GM21526 (cell line): ENCODE results near the gene UBAC2.

Experiments used
- ATAC-seq: cut with Tn5 transposase; IDR thresholded peaks from one replicate; pipeline ENCODE4 v1.9.1; 2021; ENCODE audit warnings: moderate library complexity; ENCODE audit not compliant: unreplicated experiment, low FRiP score

UBAC2 gene

DNA sequence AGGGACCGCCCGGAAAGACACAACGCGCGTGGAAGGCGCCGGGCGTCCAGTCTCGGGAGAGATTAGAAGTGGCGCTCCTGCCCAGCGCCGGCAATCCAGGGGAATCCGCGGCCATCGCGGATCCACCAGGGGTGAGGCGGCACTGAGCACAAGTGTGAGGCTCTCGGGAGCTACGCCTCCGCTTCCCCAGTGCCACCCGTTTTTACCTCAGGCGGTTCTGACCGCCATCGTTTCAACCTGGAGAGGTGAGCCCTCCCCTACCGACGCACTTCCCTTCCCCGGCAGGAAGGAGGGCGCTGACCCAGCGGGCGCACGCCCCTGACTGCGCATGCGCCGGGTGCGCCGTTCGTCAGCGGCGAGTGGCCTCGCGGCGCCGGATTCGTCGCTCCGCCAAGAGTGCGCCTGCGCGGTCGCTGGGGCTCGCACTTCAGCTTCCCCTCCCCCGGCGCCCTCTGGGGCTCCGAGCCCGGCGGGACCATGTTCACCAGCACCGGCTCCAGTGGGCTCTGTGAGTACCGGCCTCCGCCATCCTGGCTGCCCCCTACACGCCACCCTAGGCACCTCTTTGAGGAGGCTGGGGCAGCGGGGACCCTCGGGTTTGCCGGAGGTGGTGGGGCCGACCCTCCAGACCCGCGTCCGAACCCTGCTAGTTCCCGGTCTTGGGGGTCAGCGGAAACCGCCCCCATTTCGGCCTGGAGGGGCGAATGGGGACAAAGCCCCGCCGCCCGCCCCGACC, at the start of gene UBAC2:
TSS of gene UBAC2 (plus strand) at position 423 of the 736 bp plus-strand sequence. CDS start at position 478, 55 bp downstream.
- peak; percentile 67 for ATAC-seq

DNA sequence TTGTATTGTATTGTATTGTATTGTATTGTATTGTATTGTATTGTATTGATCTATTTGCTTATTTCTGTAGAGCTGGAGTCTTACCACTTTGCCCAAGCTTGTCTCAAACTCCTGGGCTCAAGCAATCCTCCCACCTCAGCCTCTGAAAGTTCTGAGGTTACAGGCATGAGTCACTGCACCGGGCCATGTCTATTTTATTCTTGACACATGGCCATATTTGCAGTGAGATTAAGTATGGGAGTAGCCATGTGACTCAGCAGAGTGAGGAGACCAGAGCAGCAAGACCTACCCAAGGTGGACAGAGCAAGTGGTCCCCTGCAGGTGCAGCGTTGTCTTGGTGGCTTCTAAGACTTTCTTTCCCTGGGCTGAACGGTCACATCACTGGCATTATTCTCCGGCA, 49.1 kb upstream of the UBAC2 start:
- peak; percentile 85 for ATAC-seq

GRCh38 chr13:99153219-99153618, 47.4 kb upstream of the UBAC2 start:
- no peak for ATAC-seq

- ATAC-seq, result no peak
Measured at GRCh38 chr13:99154064-99154463, 46.6 kb upstream of the UBAC2 start.

- no peak for ATAC-seq
Measured at GRCh38 chr13:99155821-99156220, 44.8 kb upstream of the UBAC2 start.

DNA sequence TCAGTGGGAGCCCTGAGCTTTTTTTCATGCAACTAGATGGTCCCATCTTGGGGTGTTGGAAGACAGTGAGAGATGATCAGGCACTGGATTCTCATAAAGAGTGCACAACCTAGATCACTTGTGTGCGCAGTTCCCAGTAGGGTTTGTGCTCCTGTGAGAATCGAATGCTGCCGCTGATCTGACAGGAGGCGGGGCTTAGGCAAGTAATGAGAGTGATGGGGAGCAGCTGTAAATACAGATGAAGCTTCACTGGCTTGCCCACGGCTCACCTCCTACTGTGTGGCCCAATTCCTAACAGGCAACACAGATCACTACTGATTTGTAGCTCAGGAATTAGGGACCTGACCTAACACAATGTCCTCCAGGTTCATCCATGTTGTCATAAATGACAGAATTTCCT, 43.6 kb upstream of the UBAC2 start:
- no peak for ATAC-seq

DNA sequence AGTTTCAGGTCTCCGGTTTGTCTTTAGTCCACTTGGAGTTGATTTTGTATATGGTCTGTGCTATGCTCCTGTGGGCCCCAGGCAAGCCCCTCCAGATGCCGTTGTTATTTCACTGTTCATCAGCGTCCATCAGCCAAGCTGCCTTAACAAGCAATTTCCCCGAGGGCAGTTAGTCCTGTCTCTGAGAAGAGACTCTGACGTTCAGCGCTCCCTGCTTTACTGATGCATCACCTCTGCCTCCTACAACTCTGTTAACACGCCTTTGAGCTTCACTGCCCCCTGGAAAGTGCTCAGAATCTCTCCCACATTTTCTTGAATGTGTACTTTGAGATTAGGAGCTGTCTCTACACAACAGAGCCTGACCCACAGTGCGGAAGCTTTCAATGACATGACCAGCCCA, 41.8 kb upstream of the UBAC2 start:
- no peak for ATAC-seq

- no peak for ATAC-seq
Measured at GRCh38 chr13:99159331-99160061, 41.2 kb upstream of the UBAC2 start.

GRCh38 chr13:99160415-99160814, 40.2 kb upstream of the UBAC2 start:
- no peak for ATAC-seq

DNA sequence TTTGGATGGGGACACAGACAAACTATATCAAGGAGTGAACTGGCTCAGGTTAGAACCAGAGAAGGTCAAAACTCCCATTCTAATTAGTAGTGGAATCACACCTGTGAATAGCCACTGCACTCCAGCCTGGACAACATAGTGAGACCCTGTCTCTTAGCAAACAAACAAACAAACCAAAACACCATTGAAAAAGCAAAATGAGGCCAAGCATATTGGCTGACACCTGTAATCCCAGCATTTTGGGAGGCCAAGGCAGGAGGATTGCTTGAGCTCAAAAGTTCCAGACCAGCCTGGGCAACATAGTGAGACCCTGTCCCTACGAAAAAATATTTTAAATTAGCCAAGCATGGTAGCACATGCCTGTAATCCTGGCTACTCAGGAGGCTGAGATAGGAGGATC, 39.1 kb upstream of the UBAC2 start:
- no peak for ATAC-seq

DNA sequence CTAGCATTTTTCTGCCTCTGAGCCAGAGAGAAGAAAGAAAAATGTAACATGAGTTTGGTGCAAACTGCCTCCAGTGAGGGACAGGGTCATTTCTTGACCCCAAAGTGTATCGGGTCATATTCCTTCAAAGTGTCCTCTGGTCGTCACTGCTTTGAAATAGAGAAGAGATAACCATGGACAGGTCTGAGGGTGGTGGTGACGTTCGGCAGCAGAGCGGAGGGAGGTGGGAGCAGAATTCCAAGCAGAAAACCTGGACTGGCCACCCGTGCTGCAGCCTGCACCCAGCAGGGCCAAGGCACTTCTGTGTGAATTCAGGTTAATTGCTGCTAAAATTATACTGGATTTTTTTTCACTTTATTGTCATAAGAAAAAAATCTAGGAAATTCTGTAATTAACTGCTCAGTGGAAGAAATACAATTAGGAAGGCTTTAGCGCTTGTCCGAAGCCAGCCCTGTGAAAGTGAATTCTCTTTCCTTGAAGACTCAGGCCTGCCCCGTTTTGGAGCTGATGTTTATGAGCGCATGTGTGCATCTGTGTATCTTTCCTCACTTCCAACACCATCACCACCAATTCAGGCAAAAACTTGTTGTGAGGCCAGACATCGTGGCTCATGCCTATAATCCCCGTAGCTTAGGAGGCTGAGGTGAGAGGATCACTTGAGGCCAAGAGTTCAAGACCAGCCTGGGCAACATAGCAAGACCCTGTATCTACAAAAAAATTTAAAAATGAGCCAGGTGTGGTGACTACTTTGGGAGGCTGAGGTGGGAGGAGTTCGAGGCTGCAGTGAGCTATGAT, 37.9 kb upstream of the UBAC2 start:
- no peak for ATAC-seq

GRCh38 chr13:99164226-99164625, 36.4 kb upstream of the UBAC2 start:
- no peak for ATAC-seq

- no peak for ATAC-seq
Measured at GRCh38 chr13:99165753-99166587, 34.7 kb upstream of the UBAC2 start.

DNA sequence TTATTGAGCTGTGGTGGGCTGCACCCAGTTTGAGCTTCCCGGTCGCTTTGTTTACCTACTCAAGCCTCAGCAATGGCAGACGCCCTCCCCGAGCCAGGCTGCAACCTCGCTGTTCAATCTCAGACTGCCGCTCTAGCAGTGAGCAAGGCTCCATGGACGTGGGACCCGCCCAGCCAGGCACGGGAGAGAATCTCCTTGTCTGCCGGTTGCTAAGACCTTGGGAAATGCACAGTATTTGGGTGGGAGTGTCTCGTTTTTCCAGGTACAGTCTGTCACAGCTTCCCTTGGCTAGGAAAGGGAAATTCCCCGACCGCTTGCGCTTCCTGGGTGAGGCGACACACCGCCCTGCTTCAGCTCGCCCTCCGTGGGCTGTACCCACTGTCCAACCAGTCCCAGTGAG, 27.7 kb upstream of the UBAC2 start:
- no peak for ATAC-seq

DNA sequence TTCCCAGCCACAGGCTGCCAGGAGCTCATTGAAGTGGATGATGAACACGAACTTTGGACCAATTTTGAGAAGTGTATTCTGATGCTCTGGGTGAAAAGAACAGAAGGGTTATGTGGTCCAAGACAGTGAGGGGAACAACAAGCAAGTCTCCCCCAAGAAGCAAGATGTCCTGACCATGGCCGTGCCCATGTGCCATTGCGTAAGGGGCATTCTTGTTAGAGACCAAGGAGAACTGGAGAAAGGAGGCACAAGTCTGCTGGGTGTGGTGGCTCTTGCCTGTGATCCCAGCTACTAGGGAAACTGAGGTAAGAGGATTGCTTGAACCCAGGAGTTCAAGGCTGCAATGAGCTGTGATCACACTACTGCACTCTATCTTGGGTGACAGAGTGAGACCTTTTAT, 27.0 kb upstream of the UBAC2 start:
- no peak for ATAC-seq

DNA sequence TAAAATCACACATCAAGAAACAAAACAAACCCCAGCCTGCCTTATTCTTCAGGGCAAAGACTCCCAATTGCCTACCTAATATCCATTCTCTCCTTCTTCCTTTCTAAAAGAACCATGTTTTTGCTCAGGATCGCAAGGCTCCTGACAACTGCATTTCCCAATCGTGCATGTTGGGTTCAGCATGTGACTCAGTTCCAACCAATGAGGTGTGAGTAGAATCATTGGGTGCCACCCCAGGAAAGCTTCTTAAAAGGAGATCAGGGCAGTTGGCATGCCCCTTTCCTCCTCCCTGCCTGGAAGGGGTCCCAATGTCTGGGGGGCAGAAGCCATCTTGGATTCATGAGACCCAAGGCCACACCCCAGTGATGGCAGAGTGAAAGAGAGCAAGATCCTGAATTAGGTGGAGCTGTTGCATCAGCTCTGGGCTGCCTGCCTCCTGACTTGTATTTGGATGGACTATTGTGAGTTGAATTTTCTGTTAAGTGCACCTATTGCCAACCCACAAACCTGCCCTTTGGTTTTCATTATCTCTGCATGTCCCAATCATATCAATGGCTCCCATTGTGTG, 26.0 kb upstream of the UBAC2 start:
- no peak for ATAC-seq

DNA sequence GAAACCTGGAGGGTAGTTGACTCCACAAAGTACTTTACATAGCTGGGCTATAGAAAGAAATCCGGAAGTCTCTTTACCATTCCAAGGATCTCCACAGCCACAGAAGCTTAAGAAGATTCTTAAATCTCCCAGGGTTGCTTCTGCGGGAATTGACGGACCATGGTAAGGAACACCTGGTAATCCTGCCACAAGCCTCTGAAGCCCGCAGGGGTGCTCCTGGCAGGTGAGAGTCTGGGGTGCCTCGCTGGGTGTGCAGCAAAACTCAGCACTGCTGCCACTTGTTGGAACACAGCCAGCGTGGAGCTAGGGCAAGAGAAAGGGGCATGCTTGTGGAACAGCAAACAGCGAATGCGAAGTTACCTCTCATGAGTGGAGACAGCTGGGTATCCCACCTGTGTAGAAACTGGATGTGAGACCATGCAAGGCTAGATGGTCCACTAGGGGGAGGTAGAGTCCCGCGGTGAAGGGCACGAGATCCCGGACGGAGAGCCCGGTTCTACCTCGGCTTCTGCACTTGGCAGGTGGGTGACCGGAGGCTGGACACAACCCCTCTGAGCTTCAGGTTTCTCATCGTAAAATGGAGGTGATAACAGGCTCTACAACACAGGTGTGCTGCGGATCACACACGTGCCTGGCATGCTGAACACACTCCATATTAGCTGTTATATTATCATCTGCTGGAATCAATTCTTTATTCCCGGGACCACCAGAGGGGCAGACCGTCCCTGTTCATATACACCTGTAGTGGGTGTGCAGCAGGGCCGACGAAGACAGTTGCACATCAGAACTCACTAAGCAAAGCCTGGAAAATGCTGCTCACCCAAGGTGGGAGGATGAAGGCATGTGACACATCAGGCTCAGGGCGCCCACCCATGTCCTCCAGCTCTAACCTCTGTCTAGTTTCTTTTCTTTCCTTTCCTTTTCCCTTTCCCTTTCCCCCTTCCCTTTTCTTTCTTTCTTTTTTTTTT, 24.1 kb upstream of the UBAC2 start:
- ATAC-seq, result peak; percentile 83

- ATAC-seq, result no peak
Measured at GRCh38 chr13:99178636-99179035, 22.0 kb upstream of the UBAC2 start.

DNA sequence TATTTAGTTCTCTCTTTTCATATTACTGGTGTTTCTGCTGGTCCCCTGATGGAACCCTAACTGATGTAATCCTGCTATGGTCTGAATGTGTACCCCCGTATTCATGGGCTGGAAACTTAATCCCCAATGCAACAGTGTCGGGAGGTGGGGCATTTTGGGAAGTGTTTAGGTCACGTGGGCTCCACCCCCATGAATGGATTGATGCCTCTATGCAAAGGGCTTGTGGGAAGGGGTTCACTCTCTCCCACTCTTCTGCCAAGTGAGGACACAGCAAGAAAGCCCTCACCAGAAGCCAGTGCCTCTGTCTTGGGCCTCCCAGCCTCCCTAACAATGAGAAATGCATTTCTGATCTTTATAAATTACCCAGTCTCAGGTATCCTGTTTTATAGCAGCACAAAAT, 21.2 kb upstream of the UBAC2 start:
- no peak for ATAC-seq
